Ovary (tissue), 3 donors: Measurements from ENCODE around the gene TMEM52B.

Source experiments
- CTCF ChIP-seq, 3 donors: fragments of 450-650 bp in 2 of 3; fragments of 200-600 bp in 1 of 3; IDR thresholded peaks; one replicate each; pipeline versions ENCODE4 v1.5.1 to v1.8.0; 2016 to 2022; ENCODE audit warnings: antibody characterized with exemption in 3 of 3, mild to moderate bottlenecking in 1 of 3
- POLR2A ChIP-seq: fragments of 450-650 bp; IDR thresholded peaks from one replicate; pipeline ENCODE4 v1.6.1; 2017; ENCODE audit warnings: antibody characterized with exemption, mild to moderate bottlenecking, moderate library complexity
- donor health status: DM: no; HTN: no; CAD: no.

- TF ChIP-seq CTCF (IDR thresholded peaks at IDR 0.05) (no peak), POLR2A (no peak)
These were observed 947 bp downstream of the TMEM52B start for GRCh38 chr12:10179776-10180181.
